GM12872 (cell line): ENCODE results near the gene KIF5C.

Experiments used
- TF ChIP-seq, protein P1 (sequence below): IDR thresholded peaks from 3 replicates; pipeline ENCODE4 v1.5.1; 2011; ENCODE audit warnings: low read depth, mild to moderate bottlenecking, low read length, moderate library complexity; ENCODE audit not compliant: insufficient read depth

Gene KIF5C

DNA sequence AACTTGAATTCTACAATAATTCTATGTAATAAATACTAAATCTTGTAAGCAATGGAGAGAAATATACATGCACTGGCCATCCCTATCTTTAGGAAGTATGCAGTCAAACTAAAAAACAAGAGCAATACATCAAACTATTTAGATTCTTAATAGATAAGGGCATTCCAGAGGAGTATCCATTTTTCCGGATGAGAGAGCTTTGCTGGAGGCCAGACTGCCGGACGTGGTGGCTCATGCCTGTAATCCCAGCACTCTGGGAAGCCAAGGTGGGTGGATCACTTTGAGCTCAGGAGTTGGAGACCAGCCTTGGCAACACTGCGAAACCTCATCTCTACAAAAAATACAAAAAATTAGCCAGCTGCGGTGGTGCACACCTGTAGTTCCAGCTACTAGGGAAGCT lies 60.8 kb downstream of the KIF5C start:
- TF ChIP-seq, protein P1, sequence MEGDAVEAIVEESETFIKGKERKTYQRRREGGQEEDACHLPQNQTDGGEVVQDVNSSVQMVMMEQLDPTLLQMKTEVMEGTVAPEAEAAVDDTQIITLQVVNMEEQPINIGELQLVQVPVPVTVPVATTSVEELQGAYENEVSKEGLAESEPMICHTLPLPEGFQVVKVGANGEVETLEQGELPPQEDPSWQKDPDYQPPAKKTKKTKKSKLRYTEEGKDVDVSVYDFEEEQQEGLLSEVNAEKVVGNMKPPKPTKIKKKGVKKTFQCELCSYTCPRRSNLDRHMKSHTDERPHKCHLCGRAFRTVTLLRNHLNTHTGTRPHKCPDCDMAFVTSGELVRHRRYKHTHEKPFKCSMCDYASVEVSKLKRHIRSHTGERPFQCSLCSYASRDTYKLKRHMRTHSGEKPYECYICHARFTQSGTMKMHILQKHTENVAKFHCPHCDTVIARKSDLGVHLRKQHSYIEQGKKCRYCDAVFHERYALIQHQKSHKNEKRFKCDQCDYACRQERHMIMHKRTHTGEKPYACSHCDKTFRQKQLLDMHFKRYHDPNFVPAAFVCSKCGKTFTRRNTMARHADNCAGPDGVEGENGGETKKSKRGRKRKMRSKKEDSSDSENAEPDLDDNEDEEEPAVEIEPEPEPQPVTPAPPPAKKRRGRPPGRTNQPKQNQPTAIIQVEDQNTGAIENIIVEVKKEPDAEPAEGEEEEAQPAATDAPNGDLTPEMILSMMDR, result no peak

DNA sequence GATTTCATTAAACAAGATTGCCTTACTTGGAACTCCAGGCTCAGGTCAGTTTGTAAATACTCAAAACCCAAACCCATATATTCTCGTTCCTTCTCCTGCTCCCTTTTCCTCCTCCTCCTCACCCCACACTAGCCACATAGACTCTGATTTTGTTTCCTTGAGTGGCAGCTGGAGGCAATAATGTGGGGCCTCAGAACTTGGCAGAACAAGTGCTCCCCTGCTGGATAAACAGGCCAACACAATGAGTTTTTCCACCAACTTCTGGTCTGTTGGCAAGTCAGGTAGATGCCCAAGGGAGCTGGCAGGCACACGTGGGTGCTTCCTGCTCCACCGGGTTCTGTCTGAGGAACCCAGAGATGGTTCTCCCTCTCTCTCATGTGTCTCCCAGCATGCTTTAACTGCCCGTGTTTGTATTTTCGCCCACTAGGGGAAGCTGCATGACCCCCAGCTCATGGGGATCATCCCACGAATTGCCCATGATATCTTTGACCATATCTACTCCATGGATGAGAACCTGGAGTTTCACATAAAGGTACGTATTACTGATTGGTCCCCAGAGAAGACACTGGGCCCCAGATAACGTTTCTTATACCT lies 61.9 kb downstream of the KIF5C start:
- TF ChIP-seq, protein P1, result 0 out of 3 replicates have a peak, but pooled peaks have one; percentile 23

DNA sequence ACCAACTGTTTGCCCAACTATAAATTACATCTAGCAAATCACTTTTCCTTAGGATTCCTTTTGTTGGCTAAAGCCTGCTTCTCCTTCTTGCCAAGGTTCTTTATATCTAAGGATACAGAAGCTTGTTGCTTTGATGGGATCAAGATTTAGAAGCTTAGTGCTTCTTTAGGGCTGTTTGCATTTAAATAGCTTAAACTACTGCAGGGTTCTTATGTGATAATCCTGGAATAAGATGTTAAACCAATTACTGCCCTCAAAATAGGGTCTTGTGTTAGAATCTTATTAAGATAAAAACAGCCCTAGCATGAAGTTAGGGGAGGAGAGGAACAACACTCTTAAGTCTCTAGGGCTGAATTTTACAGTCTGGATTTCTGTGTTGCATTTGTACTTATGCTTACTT lies 64.2 kb downstream of the KIF5C start:
- TF ChIP-seq, protein P1, result no peak

DNA sequence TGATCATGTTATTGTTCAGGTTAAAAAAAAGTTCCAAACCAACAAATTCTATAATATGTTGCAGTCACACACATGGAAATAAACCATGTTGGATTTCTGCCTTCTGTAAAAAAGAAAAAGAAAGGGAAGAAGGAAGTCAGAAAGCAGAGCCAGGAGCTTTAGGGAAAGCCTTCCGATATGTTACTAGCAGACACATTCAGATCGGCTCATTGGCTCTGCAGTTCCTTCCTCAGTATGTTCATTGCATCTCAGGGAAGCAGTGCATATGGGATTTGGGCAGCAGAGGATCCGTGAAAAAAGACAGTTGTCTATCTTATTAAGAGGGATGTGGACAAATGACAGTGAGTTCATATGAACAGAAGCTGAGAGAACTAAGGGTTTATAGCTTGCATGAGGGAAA lies 68.1 kb downstream of the KIF5C start:
- TF ChIP-seq, protein P1, result no peak

DNA sequence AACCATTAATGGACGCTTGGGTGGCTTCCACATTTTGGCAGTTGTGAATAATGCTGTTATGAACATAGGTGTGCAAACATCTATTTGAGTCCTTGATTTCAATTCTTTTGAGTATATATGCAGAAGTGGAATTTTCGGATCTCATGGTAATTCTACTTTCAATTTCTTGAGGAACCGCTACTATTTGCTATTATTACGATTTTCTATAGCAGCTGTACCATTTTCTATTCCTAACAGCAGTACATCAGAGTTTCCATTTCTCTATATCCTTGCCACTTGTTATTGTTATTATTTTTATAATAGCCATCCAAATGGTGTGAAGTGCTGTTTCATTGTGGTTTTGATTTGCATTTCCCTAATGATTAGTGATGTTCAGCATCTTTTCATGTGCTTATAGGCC lies 69.5 kb downstream of the KIF5C start:
- TF ChIP-seq, protein P1, result no peak

DNA sequence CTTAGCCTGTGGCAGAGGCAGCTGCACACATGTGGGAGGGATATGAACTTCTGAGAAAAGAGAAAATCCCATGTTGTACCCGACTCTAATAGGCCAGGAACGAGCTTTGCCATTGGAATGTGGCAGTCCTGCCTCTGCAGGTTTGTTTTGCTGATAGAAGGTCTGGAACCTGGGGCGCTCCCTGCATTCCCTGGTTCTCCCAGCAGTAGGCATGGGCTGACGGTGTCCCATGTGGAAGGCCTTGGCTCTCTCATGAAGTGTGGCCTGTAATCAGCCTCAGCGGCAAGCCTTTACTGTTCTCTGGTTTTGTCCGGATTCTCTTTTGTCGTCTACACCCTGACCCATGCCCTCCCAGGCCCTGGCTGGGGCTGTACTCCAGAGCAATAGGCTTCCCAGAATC lies 72.3 kb downstream of the KIF5C start:
- TF ChIP-seq, protein P1, result no peak

DNA sequence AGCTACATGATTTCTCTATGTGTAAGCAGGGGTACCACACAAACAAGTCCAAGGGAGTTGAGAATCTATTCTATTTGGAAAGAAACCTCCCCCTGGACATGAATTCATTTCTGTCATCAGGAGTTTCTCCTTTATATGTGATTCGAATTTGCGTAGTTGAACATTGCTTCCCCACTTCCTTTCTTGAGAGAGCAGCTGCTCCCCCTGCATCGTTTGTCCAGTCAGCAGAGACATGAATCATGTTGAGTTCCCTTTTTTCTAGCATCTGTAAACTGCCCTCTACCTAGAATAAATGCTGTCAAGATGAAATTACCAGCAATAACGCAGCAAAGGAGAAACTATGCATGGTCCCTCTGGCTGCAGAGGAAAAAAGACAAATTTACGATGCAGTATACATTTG lies 73.8 kb downstream of the KIF5C start:
- TF ChIP-seq, protein P1, result no peak
